Measurements from ENCODE around the gene OR10J5.
"Not testable (repeated sequence)": the region's sequence is repeated elsewhere in the genome, so short reads cannot be mapped to it uniquely, and the experiment has no call there.

OR10J5 gene

GRCh38 chr1:159535907-159536306, at the start of gene OR10J5:
Gene OR10J5, minus strand, starts transcription at chr1:159536007. Its CDS starts 0 bp downstream, at chr1:159536007.
- no peak for DNase-seq

- DNase-seq: no peak
Observed at GRCh38 chr1:159584536-159584935, 48.7 kb upstream of the OR10J5 start.

GRCh38 chr1:159581422-159581821, 45.6 kb upstream of the OR10J5 start:
- DNase-seq: no peak

GRCh38 chr1:159580340-159580739, 44.5 kb upstream of the OR10J5 start:
- no peak for DNase-seq

GRCh38 chr1:159577446-159577845, 41.6 kb upstream of the OR10J5 start:
- DNase-seq: no peak

- DNase-seq: no peak
Observed at GRCh38 chr1:159562680-159563079, 26.9 kb upstream of the OR10J5 start.

- no peak for DNase-seq
Observed at GRCh38 chr1:159561497-159561896, 25.7 kb upstream of the OR10J5 start.

- no peak for DNase-seq
Observed at GRCh38 chr1:159560599-159560998, 24.8 kb upstream of the OR10J5 start.

- DNase-seq: no peak
Observed at GRCh38 chr1:159556931-159557369, 21.1 kb upstream of the OR10J5 start.

- no peak for DNase-seq
Observed at GRCh38 chr1:159554696-159555095, 18.9 kb upstream of the OR10J5 start.

GRCh38 chr1:159554261-159554660, 18.5 kb upstream of the OR10J5 start:
- DNase-seq: no peak

- no peak for DNase-seq
Observed at GRCh38 chr1:159548126-159548525, 12.3 kb upstream of the OR10J5 start.

GRCh38 chr1:159532922-159533321, 2.9 kb downstream of the OR10J5 start:
- no peak for DNase-seq

- not testable (repeated sequence) for DNase-seq
Observed at GRCh38 chr1:159524792-159525191, 11.0 kb downstream of the OR10J5 start.

- no peak for DNase-seq
Observed at GRCh38 chr1:159510229-159510541, 25.6 kb downstream of the OR10J5 start.

GRCh38 chr1:159509440-159510228, 26.2 kb downstream of the OR10J5 start:
- no peak for DNase-seq

- DNase-seq: no peak
Observed at GRCh38 chr1:159508951-159509350, 26.9 kb downstream of the OR10J5 start.

- DNase-seq: no peak
Observed at GRCh38 chr1:159505676-159506075, 30.1 kb downstream of the OR10J5 start.

GRCh38 chr1:159501082-159501481, 34.7 kb downstream of the OR10J5 start:
- no peak for DNase-seq

GRCh38 chr1:159494513-159495210, 41.1 kb downstream of the OR10J5 start:
- DNase-seq: not testable (repeated sequence)

GRCh38 chr1:159493354-159493753, 42.5 kb downstream of the OR10J5 start:
- no peak for DNase-seq

GRCh38 chr1:159492575-159493323, 43.1 kb downstream of the OR10J5 start:
- DNase-seq: no peak
